Neural cell (in vitro differentiated cells): Measurements from ENCODE around the gene QSOX2. TPM values are rescaled to one million over a fixed set of nuclear protein-coding genes. Genes with fewer than 3 reads are reported as not detected.

Experiments
- H2AFZ ChIP-seq: fragments of 200-600, 300-800 bp; sonication (generic), shearing (Covaris generic); 2 replicates; pipeline ENCODE4 v1.6.0; 2014; ENCODE audit warnings: low read depth, mild to moderate bottlenecking, antibody characterized with exemption, low read length, moderate library complexity
- H3F3A ChIP-seq: fragments of 200-600 bp; shearing (Covaris generic); 2 replicates; pipeline ENCODE4 v1.6.1; 2016; ENCODE audit warnings: mild to moderate bottlenecking, moderate library complexity, mixed read lengths, antibody characterized with exemption, low read length; ENCODE audit not compliant: insufficient read depth, poor library complexity, severe bottlenecking
- H3K27ac ChIP-seq: fragments of 200-600, 300-800 bp; sonication (generic), shearing (Covaris generic); 2 replicates; pipeline ENCODE4 v1.5.1; 2014; ENCODE audit warnings: mild to moderate bottlenecking, low read length, moderate library complexity
- H3K27me3 ChIP-seq: fragments of 300-800, 200-600 bp; sonication (generic), shearing (Covaris generic); 2 replicates; pipeline ENCODE4 v1.6.0; 2014; ENCODE audit warnings: mild to moderate bottlenecking, low read depth, low read length, moderate library complexity; ENCODE audit not compliant: insufficient read depth
- H3K36me3 ChIP-seq: fragments of 300-800, 200-600 bp; sonication (generic), shearing (Covaris generic); 2 replicates; pipeline ENCODE4 v1.5.1; 2014; ENCODE audit warnings: mild to moderate bottlenecking, antibody characterized with exemption, low read length, moderate library complexity; ENCODE audit not compliant: insufficient read depth
- H3K4me2 ChIP-seq: fragments of 300-800, 200-600 bp; sonication (generic), shearing (Covaris generic); 2 replicates; pipeline ENCODE4 v1.6.0; 2014; ENCODE audit warnings: mild to moderate bottlenecking, low read length
- H3K4me3 ChIP-seq: fragments of 300-800, 200-600 bp; sonication (generic), shearing (Covaris generic); 2 replicates; pipeline ENCODE4 v1.5.1; 2014; ENCODE audit warnings: mild to moderate bottlenecking, low read length, moderate library complexity
- H3K79me2 ChIP-seq: fragments of 200-600 bp; shearing (Covaris generic); replicated peaks from 2 replicates; pipeline ENCODE4 v1.6.0; 2014; ENCODE audit warnings: mild to moderate bottlenecking, low read length, moderate library complexity; ENCODE audit not compliant: insufficient read depth
- H3K9ac ChIP-seq: fragments of 300-800, 200-600 bp; sonication (generic), shearing (Covaris generic); 2 replicates; pipeline ENCODE4 v1.6.1; 2016; ENCODE audit warnings: mild to moderate bottlenecking, low read length, mixed read lengths
- H3K9me2 ChIP-seq: fragments of 200-600 bp; shearing (Covaris generic); 2 replicates; pipeline ENCODE4 v1.6.1; 2016; ENCODE audit warnings: mild to moderate bottlenecking, low read length, mixed read lengths; ENCODE audit not compliant: insufficient read depth
- H3K9me3 ChIP-seq: fragments of 200-600, 300-800 bp; sonication (generic), shearing (Covaris generic); 2 replicates; pipeline ENCODE4 v1.6.1; 2016; ENCODE audit warnings: mild to moderate bottlenecking, mixed run types, low read length, moderate library complexity, mixed read lengths
- H4K20me1 ChIP-seq: fragments of 200-600 bp; shearing (Covaris generic); 2 replicates; pipeline ENCODE4 v1.6.1; 2016; ENCODE audit warnings: mild to moderate bottlenecking, mixed run types; ENCODE audit not compliant: insufficient read depth
- CTCF ChIP-seq: fragments of 450-650 bp; IDR thresholded peaks from 2 replicates; pipeline ENCODE4 v1.5.1; 2014; ENCODE audit warnings: antibody characterized with exemption, mild to moderate bottlenecking, moderate library complexity; ENCODE audit not compliant: poor library complexity, severe bottlenecking
- EP300 ChIP-seq: fragments of 450-650 bp; conservative IDR thresholded peaks from 2 replicates; pipeline ENCODE4 v1.6.1; 2014; ENCODE audit warnings: antibody characterized with exemption, mild to moderate bottlenecking, moderate library complexity; ENCODE audit not compliant: poor library complexity, severe bottlenecking
- EZH2 ChIP-seq: fragments of 200-600, 300-800 bp; shearing (Covaris generic), sonication (generic); IDR thresholded peaks from 2 replicates; pipeline ENCODE4 v1.6.1; 2014; ENCODE audit warnings: antibody characterized with exemption, low read length, borderline replicate concordance, mild to moderate bottlenecking; ENCODE audit not compliant: insufficient read depth, poor library complexity, severe bottlenecking
- MXI1 ChIP-seq: fragments of 450-650 bp; conservative IDR thresholded peaks from 2 replicates; pipeline ENCODE4 v1.6.1; 2014; ENCODE audit warnings: antibody characterized with exemption, mild to moderate bottlenecking; ENCODE audit not compliant: poor library complexity, severe bottlenecking
- POLR2AphosphoS5 ChIP-seq: IDR thresholded peaks from 2 replicates; pipeline ENCODE4 v1.6.1; 2012
- RAD21 ChIP-seq: fragments of 450-650 bp; conservative IDR thresholded peaks from 2 replicates; pipeline ENCODE4 v1.6.1; 2014; ENCODE audit warnings: antibody characterized with exemption, mild to moderate bottlenecking, moderate library complexity
- REST ChIP-seq: IDR thresholded peaks from 2 replicates; pipeline ENCODE4 v1.6.1; 2012; ENCODE audit warnings: borderline replicate concordance
- SMC3 ChIP-seq: fragments of 450-650 bp; conservative IDR thresholded peaks from 2 replicates; pipeline ENCODE4 v1.6.1; 2014; ENCODE audit warnings: antibody characterized with exemption, mild to moderate bottlenecking, moderate library complexity; ENCODE audit not compliant: poor library complexity
- TAF1 ChIP-seq: IDR thresholded peaks from 2 replicates; pipeline ENCODE4 v1.6.1; 2012; ENCODE audit warnings: low read depth
- polyA plus RNA-seq: library from polyadenylated mRNA; depleted of rRNA; stranded (reverse); fragments of >200 nt; gene quantifications from 2 replicates; pipeline ENCODE4 v1.2.3, GENCODE V29; 2014

QSOX2 gene
- polyA plus RNA-seq, 1 donor from 2014 or later: 20.7 TPM

GRCh38 chr9:136228107-136228875 lies 17.3 kb downstream of the QSOX2 start:
- H3F3A ChIP-seq: no peaks in the 10 kb centered on the region
- no peaks in the 10 kb centered on the region for H4K20me1 ChIP-seq
- no peaks in the 10 kb centered on the region for H3K36me3 ChIP-seq
- TF ChIP-seq REST: no peak
- no peak for TF ChIP-seq POLR2AphosphoS5
- TF ChIP-seq SMC3: no peak
- no peak for TF ChIP-seq TAF1
- no peak for TF ChIP-seq EZH2
- TF ChIP-seq EP300: no peak
- H3K4me2 ChIP-seq: no peak overlapping the region
- no peaks in the 10 kb centered on the region for H3K9me3 ChIP-seq
- no peak overlapping the region for H2AFZ ChIP-seq
- H3K27ac ChIP-seq: no peak overlapping the region
- H3K9ac ChIP-seq: no peak overlapping the region
- H3K4me3 ChIP-seq: no peak overlapping the region
- no peaks in the 10 kb centered on the region for H3K79me2 ChIP-seq
- no peaks in the 10 kb centered on the region for H3K27me3 ChIP-seq
- H3K9me2 ChIP-seq: no peaks in the 10 kb centered on the region

GRCh38 chr9:136226680-136227407 lies 18.8 kb downstream of the QSOX2 start:
- H2AFZ ChIP-seq: no peak overlapping the region
- TF ChIP-seq TAF1 (no peak), POLR2AphosphoS5 (no peak), EP300 (no peak), RAD21 (no peak), SMC3 (no peak), EZH2 (no peak), CTCF (no peak), REST (no peak), MXI1 (no peak)
- no peaks in the 10 kb centered on the region for H3K79me2 ChIP-seq
- H3K4me3 ChIP-seq: no peak overlapping the region
- no peak overlapping the region for H3K27ac ChIP-seq
- H3K4me2 ChIP-seq: no peak overlapping the region
- no peak overlapping the region for H3K9ac ChIP-seq
- H3K27me3 ChIP-seq: no peaks in the 10 kb centered on the region
- H3K36me3 ChIP-seq: no peaks in the 10 kb centered on the region
- H4K20me1 ChIP-seq: no peaks in the 10 kb centered on the region
- H3K9me2 ChIP-seq: no peaks in the 10 kb centered on the region
- H3K9me3 ChIP-seq: no peaks in the 10 kb centered on the region
- H3F3A ChIP-seq: no peaks in the 10 kb centered on the region
